Uterus (tissue), 4 donors: Measurements from ENCODE around the gene LETMD1. TPM values are rescaled to one million over a fixed set of nuclear protein-coding genes. Genes with fewer than 3 reads are reported as not detected.
"Not testable (repeated sequence)": the region's sequence is repeated elsewhere in the genome, so short reads cannot be mapped to it uniquely, and the experiment has no call there.

Experiments used
- DNase-seq, 2 donors: peaks; one replicate each; pipeline ENCODE4 v3.0.0-alpha.2; 2019 to 2020
- H3K27ac ChIP-seq, 2 donors: fragments of 200-600 bp; sonication (generic); 1 replicate in 1 of 2; 2 replicates in 1 of 2; pipeline ENCODE4 v1.5.1; 2016 to 2018
- H3K27me3 ChIP-seq, 2 donors: fragments of 200-600 bp; sonication (generic); one replicate each; pipeline ENCODE4 v1.5.1; 2018 to 2019; ENCODE audit warnings: control low read depth in 1 of 2
- H3K36me3 ChIP-seq, 2 donors: fragments of 200-600 bp; sonication (generic); one replicate each; pipeline ENCODE4 v1.5.1; 2019; ENCODE audit warnings: control low read depth in 1 of 2
- H3K4me1 ChIP-seq, 2 donors: fragments of 200-600 bp; sonication (generic); one replicate each; pipeline ENCODE4 v1.5.1; 2018 to 2019; ENCODE audit warnings: control low read depth in 1 of 2
- H3K4me3 ChIP-seq, 2 donors: fragments of 200-600 bp; sonication (generic); 1 replicate in 1 of 2; 2 replicates in 1 of 2; pipeline ENCODE4 v1.5.1; 2018 to 2019; ENCODE audit warnings: mild to moderate bottlenecking in 1 of 2
- H3K9me3 ChIP-seq, 2 donors: fragments of 200-600 bp; sonication (generic); one replicate each; pipeline ENCODE4 v1.5.1; 2019; ENCODE audit warnings: control low read depth in 1 of 2
- CTCF ChIP-seq, 4 experiments: fragments of 200-600 bp in 2 of 4; fragments of 450-650 bp in 2 of 4; sonication (generic) in 2 of 4; IDR thresholded peaks; one replicate each; pipeline ENCODE4 v1.5.1; 2016 to 2019; ENCODE audit warnings: antibody characterized with exemption in 4 of 4, mild to moderate bottlenecking in 2 of 4, moderate library complexity in 1 of 4
- POLR2A ChIP-seq, 2 donors: fragments of 450-650 bp; IDR thresholded peaks; one replicate each; pipeline ENCODE4 v1.6.1; 2016; ENCODE audit warnings: antibody characterized with exemption in 2 of 2, mild to moderate bottlenecking in 1 of 2, moderate library complexity in 1 of 2
- intact Hi-C: fragments of 100-400 bp; cut with DNase I; formaldehyde crosslinking; loops from one replicate; pipeline ENCODE4 v1.15.1; 2023; ENCODE audit warnings: low total_unique reads
- total RNA-seq, 4 donors: library from RNA; depleted of rRNA in 3 of 4; stranded (reverse); fragments of >200 nt in 3 of 4; gene quantifications; one replicate each; pipeline versions ENCODE4 v1.1.0 to v1.2.4, GENCODE V29; 2014 to 2023
- donor health status: DM: yes; HTN: yes; CAD: no.

LETMD1 gene
- total RNA-seq, 4 donors from 2014 or later: 45.9 to 81.5 (median 61.5) TPM

DNA sequence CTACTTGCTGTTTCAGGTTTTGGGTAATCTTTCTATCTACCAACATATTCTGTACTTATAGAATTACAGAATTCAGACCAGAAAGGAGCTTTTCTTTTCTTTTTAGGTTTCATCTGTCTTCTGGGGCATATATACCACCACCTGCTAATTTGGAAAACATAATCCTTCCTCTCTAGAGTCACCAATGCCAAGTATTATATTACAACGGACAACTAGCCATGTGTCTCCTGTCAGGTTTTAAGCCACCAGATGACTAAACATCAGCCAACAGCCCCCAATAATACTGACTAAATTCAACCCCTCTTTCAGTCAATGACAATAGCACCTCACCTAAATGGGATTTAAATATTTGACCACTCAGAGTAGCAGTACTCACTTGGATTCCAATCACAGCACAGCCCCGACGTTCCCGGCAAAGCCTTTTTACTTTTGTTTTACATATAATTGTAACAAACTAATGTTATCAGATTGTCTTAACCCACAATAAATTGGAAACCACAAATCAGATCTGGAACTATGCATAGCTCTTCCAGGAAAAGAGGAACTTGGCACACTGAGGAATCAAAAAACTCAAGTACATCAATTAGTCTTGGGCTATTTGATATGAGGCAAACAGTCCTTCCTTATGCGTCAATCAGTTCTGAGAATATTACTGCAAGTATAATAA is 35.4 kb upstream of the LETMD1 start:
- H3K27ac ChIP-seq: no peak overlapping the region
- no peaks in the 10 kb centered on the region for H3K36me3 ChIP-seq
- no peak overlapping the region for H3K4me3 ChIP-seq
- no peaks in the 10 kb centered on the region for H3K9me3 ChIP-seq
- DNase-seq: no peak
- H3K4me1 ChIP-seq: peaks cover 3% of the 10 kb centered on the region in 2 donors
- no peaks in the 10 kb centered on the region for H3K27me3 ChIP-seq
- no peak for TF ChIP-seq CTCF (IDR thresholded peaks at IDR 0.05)
- no peak for TF ChIP-seq POLR2A (IDR thresholded peaks at IDR 0.05)
- intact Hi-C loops: no loop called here

GRCh38 chr12:51013441-51013840 is 34.7 kb upstream of the LETMD1 start:
- TF ChIP-seq CTCF (IDR thresholded peaks at IDR 0.05): no peak
- no peak for TF ChIP-seq POLR2A (IDR thresholded peaks at IDR 0.05)
- intact Hi-C loops: no loop called here
- Histone ChIP-seq H3K27me3 (no peaks in the 10 kb centered on the region), H3K36me3 (no peaks in the 10 kb centered on the region), H3K4me1 (peaks cover 3% of the 10 kb centered on the region in 2 donors), H3K9me3 (no peaks in the 10 kb centered on the region), H3K4me3 (no peak overlapping the region), H3K27ac (no peak overlapping the region)
- no peak for DNase-seq

DNA sequence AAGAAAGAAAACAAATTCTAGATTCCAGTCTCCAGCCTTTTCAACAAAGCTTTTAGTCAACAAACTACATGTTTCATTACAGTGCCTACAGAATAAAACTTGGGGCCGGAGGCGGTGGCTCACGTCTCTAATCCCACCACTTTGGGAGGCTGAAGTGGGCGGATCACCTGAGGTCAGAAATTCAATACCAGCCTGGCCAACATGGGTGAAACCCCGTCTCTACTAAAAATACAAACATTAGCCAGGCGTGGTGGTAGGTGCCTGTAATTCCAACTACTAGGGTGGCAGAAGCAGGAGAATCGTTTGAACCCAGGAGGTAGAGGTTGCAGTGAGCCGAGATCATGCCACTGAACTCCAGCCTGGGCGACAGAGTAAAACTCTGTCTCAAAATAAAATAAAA is 33.7 kb upstream of the LETMD1 start:
- H3K4me1 ChIP-seq, intact Hi-C loops, H3K27ac ChIP-seq: not testable (repeated sequence)

DNA sequence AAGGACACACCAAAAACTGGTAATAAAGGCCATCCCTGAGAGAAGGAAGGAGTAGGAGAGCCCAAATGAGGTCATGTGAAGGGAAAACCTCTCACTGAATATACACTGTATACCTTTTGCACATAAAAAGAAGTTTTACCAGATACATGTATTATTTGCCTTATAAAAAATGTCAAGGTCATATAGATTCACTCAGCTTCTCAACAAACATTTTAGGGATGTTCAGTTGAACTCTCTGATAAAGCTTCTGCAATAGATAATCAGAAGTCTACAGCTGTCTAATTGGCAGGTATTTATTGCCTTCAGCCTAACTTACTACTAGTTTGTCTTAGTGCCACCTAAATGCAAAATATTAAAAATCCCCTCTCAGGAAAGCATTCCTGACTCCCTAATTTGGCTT is 30.7 kb upstream of the LETMD1 start:
- TF ChIP-seq POLR2A (IDR thresholded peaks at IDR 0.05): no peak
- TF ChIP-seq CTCF (IDR thresholded peaks at IDR 0.05): no peak
- intact Hi-C loops: no loop called here
- H3K9me3 ChIP-seq: no peaks in the 10 kb centered on the region
- H3K27ac ChIP-seq: no peak overlapping the region
- no peak overlapping the region for H3K4me3 ChIP-seq
- no peaks in the 10 kb centered on the region for H3K36me3 ChIP-seq
- peaks cover 0 to 3% of the 10 kb centered on the region in 2 donors for H3K4me1 ChIP-seq
- DNase-seq: no peak
- no peaks in the 10 kb centered on the region for H3K27me3 ChIP-seq

More for the DNA sequence above, 33.7 kb upstream of the LETMD1 start:
- not testable (repeated sequence) for H3K36me3 ChIP-seq, H3K9me3 ChIP-seq, H3K4me3 ChIP-seq, H3K27me3 ChIP-seq, DNase-seq

DNA sequence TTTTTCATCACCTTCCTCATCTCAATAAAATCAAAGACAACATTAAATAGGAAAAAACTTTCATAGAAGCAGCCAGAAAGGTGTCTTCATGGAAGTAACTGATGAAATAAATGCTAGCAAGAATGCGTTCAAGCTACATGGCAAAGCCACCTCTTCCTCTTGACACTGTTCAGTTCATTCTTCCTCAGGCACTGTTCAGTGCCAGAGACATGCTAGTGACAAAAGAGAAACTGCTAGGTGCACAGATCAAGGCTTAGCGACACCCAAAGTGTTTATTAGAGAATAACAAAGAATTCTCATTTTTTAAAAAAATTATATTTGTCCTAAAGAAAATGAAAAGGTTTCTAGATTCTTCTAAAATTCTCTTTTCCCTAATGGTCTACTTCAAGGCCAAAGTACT is 29.2 kb upstream of the LETMD1 start:
- H3K27ac ChIP-seq: no peak overlapping the region

More for the DNA sequence above, 29.2 kb upstream of the LETMD1 start:
- intact Hi-C loops: no loop called here
- Histone ChIP-seq H3K4me1 (peaks cover 0 to 3% of the 10 kb centered on the region in 2 donors), H3K4me3 (no peak overlapping the region), H3K9me3 (no peaks in the 10 kb centered on the region), H3K36me3 (no peaks in the 10 kb centered on the region), H3K27me3 (no peaks in the 10 kb centered on the region)
- TF ChIP-seq POLR2A (IDR thresholded peaks at IDR 0.05): no peak
- TF ChIP-seq CTCF (IDR thresholded peaks at IDR 0.05): no peak
- no peak for DNase-seq
